Ammon's horn (tissue), 1 donor: ENCODE data around the gene RAD51AP2.

ENCODE experiments used
- DNase-seq: peaks from one replicate; pipeline ENCODE4 v3.0.0-alpha.2; 2016; ENCODE audit warnings: low spot score

The RAD51AP2 gene

GRCh38 chr2:17470855-17471641, 47.2 kb downstream of the RAD51AP2 start:
- no peak for DNase-seq

GRCh38 chr2:17461087-17461475, 57.2 kb downstream of the RAD51AP2 start:
- no peak for DNase-seq
